SK-N-MC (cell line): ENCODE results near the gene AMPD1.

ENCODE experiments used
- EZH2 ChIP-seq: fragments of 200-600 bp; sonication (generic); IDR thresholded peaks from one replicate; pipeline ENCODE4 v1.6.1; 2017; ENCODE audit warnings: antibody characterized with exemption
- POLR2AphosphoS5 ChIP-seq: IDR thresholded peaks from 2 replicates; pipeline ENCODE4 v1.6.1; 2012; ENCODE audit warnings: mild to moderate bottlenecking, low read depth, low read length, borderline replicate concordance

GRCh38 chr1:114671939-114672275 lies 23.4 kb downstream of the AMPD1 start:
- TF ChIP-seq EZH2 (no peak), POLR2AphosphoS5 (no peak)
